CD4-positive, alpha-beta T cell treated with Interferon alpha-2 for 1 hour (primary cell): Measurements from ENCODE around the gene BST2.

Source experiments
- DNase-seq, 2 donors: peaks; one replicate each; pipeline ENCODE4 v3.0.0-alpha.2; 2020 to 2022

The BST2 gene

DNA sequence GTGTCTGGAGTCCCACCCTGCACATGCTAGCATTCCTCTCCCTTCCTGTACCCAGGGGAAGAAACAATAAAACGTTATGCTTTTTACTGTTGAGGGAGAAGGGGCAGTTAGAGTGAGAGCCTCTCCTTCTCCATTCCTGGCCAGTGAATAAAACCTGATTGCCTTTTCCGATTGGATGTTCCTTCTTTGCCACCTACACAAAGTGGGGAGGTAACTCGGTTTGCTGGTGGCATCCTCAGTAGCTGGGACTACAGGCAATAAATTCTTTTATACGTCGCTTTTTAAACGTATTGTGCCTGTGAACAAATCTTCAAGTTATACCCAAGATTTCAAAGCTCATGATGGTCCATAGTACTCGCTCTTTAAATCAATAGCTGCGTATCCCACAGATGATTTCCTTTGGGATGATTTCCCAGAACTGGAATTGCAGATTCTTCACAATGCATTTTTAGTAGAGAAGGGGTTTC lies 13.8 kb upstream of the BST2 start:
- no peak for DNase-seq

DNA sequence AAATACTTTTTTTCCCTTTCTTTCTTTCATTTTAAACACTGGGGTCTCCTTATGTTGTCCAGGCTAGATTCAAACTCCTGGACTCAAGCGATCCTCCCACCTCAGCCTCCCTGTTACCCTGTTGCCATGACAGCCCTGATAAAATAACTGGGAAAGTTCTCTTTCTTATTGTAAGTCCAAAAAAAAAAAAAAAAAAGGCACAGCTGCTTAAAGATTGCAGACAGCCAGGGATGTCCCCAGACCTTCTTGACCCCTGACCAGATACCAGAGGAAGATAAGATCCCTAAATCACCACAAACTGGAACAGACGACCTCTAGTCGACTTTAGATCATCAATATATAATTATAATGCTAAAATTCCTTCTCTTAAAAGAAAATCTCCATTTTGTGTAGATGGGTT lies 13.3 kb upstream of the BST2 start:
- no peak for DNase-seq

DNA sequence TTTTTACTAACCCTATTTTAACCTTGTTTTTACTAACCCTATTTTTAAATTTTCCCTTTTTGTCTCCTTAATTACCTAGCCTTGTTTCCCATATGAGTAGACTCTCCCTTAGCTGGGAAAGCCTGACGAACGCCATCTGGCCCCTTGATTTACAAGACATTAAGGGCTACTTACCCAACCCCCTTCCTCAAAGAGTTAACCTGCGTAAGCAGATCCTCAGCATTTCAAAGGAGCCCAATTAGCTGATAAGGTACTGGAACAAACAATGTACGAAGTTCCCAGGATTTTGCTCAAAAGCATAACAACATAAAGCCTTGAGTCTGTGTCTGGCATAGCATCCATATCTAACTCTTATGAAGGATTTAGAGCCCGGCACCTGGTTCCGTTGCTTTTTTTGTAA lies 9.7 kb upstream of the BST2 start:
- DNase-seq, result no peak

- DNase-seq, result no peak
Measured at GRCh38 chr19:17414097-17414496, 8.7 kb upstream of the BST2 start.

- DNase-seq, result no peak
Measured at GRCh38 chr19:17411801-17412200, 6.4 kb upstream of the BST2 start.

DNA sequence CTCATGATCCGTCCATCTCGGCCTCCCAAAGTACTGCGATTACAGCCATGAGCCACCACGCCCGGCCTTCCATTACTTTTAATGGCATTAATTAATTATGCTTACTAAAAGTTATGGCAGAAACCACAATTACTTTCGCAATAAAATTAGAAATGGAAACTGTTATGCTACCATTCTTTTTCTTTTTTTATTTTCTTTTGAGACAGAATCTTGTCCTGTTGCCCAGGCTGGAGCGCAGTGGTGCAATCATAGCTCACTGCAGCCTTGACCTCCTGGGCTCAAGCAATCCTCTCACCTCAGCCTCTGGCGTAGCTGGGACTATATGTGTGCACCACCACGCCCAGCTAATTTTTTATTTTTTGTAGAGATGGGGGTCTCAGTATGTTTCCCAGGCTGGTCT lies 4.6 kb upstream of the BST2 start:
- no peak for DNase-seq

DNA sequence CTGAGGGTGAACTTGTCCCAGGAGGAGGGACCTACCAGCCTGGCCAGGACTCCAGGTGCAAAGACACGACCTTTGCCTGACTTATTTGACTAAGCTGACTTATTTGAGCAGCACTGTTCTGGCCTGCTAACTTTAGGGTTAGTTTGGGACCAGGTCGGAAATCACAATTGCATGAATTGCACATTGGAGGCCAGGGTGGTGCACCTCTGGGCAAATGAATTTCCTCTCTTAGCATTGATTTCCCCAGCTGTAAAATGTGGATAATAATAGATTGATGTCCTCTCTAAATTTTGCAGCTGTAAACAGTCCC lies 1.4 kb upstream of the BST2 start:
- peak in 1 of 2 donors; percentile 44 for DNase-seq

GRCh38 chr19:17406046-17406886 lies 836 bp upstream of the BST2 start:
- peak; percentile 65 to 70 for DNase-seq

- DNase-seq, result peak in 1 of 2 donors; percentile 39
Measured at GRCh38 chr19:17404621-17405249, 695 bp downstream of the BST2 start.

- peak in 1 of 2 donors; percentile 30 for DNase-seq
Measured at GRCh38 chr19:17404015-17404414, 1.4 kb downstream of the BST2 start.

GRCh38 chr19:17402982-17403855 lies 2.2 kb downstream of the BST2 start:
- peak; percentile 37 to 55 for DNase-seq

GRCh38 chr19:17401628-17402027 lies 3.8 kb downstream of the BST2 start:
- DNase-seq, result no peak

GRCh38 chr19:17398902-17399527 lies 6.4 kb downstream of the BST2 start:
- DNase-seq, result no peak

DNA sequence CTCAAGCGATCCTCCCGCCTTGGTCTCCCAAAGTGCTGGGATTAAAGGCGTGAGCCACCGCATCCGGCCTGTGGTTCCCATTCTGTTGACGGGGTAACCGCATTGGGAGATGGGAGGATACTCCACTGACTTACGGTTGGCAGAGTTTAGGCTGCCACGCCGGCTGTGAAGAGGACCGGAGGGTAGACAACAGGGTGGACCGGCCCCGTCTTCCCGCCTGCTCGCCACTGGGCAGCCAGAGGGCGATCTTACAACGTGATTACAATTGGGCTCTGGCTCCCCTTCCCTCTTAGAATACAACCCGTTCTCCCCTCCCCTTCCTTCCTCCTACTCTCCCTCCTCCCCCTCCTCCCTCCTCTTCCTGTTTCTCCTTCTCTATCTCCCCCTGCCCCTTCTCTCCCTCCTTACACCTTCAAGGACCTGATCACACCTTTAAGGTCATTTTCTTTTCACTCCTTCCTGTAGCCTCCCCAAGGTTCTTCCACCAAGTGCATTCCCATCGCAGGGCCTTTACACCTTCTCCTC lies 10.5 kb downstream of the BST2 start:
- DNase-seq, result peak; percentile 24 to 79

DNA sequence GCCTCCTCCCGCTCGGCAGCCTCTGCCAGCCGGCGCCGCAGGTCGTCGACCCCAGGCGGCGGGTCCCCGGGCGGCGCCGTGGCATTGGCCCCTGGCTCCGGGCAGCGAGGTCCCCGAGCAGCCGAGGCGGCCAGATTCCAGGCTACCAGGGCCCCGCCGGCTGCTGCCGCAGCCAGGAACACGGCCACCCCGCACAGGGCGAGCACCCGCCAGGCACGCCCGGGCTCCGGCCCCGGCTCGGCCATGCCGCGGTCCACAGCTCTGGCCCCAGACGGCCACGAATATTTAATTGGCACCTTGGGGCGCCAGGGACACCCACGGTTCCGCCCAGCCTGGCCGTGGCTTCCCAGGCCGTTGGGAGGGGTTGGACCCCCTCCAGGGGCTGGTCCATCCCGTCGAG lies 11.5 kb downstream of the BST2 start, which contains the start of gene CCDC194:
TSS of gene CCDC194 (minus strand) at position 283 of the 400 bp plus-strand sequence. CDS start at position 245, 38 bp downstream.
- DNase-seq, result no peak

DNA sequence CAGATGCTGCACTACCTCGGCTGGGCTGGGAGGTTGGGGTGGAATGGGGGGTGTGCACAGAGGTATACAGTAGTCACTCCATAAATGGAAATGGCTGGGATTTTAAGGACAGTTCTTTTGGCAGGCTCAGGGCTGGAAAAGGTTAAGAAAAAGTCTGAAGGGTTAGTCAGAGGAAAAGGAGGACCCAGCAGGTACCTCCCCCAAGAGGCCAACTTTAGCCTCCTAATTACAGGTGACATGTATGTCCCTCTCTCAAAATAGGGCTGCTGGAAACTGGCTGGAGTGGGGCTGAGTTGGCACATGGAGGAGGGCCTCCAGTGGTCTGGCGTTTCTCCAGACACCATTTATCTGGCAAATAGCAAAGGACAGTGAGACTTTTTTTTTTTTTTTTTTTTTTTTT lies 12.4 kb downstream of the BST2 start:
- DNase-seq, result no peak

DNA sequence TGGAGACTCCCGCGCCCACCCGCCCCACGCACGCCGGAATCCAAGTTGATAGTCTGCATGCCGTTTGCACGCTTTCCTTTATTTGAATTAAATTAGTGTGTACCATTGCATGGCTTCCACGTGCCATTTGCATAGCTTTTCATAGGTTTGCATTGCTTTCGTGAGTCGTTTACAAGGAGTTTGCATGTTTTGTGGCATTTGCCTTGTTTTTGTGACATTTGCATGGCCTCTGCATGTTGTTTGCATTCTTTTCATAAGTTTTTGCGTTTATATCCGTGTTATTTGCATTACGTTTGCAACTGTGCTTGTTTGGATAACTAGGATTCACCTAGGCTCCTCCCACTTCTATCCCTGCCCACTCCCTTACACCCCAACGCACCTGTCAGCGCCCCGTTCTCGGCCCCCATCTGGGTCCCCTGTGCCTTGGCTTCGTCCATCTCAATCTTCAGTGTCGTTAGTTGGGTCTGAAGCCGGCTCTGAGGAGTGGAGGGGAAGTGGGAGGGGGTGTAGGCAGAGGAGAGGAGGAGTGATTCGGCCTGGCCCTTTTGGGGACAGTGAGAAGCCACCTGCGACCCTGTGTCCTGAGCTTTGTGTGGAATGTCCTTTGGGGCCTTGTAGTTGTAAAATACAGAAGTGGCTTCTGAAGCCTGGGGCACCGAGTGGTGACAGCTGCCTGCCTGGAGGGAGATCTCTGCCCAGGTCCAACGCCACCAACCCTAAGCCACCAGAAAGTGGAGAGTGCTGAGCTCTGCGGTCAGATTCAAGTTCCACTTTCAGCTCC lies 13.9 kb downstream of the BST2 start:
- no peak for DNase-seq

GRCh38 chr19:17390665-17391370 lies 14.6 kb downstream of the BST2 start:
- peak; percentile 86 to 87 for DNase-seq

DNA sequence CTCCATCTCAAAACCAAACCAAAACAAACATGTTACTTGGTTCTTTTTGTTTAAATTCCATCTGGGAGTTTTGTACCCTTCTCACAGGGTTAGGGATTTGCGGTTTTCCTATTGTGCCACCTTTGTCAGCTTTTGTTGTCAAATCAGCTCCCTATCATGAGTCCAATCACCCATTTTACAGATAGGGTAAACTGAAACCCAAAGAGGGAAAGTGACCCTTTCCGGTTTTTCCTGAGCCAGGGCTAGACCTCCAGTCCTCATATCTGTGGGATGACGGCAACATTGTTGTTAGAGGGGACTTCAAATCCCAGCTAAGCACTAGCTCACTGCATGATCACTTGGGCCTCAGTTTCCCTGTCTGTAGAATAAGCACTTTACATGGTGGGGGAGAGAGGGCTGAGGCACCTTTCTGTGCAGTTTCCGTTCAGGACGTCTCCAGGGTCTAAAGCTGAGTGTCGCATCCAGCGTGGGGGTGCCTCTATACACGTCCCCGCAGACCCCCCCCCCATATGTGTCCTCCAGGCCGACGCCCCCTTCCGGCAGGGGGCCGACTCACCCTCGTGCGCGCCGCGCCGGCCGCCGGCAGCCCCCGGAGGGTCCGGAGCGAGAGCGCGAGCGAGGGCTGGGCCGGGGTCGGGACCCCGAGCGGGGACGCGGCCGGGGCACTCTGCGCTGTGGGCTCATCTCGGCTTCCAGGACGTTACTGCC lies 15.3 kb downstream of the BST2 start:
- no peak for DNase-seq

- no peak for DNase-seq
Measured at GRCh38 chr19:17389288-17389687, 16.1 kb downstream of the BST2 start.
